HG03095 (cell line): ENCODE measurements around the gene SYNPO2.

ENCODE experiments used
- ATAC-seq: cut with Tn5 transposase; IDR thresholded peaks from one replicate; pipeline ENCODE4 v1.9.1; 2021; ENCODE audit warnings: moderate library complexity; ENCODE audit not compliant: unreplicated experiment

SYNPO2 gene, protein sequence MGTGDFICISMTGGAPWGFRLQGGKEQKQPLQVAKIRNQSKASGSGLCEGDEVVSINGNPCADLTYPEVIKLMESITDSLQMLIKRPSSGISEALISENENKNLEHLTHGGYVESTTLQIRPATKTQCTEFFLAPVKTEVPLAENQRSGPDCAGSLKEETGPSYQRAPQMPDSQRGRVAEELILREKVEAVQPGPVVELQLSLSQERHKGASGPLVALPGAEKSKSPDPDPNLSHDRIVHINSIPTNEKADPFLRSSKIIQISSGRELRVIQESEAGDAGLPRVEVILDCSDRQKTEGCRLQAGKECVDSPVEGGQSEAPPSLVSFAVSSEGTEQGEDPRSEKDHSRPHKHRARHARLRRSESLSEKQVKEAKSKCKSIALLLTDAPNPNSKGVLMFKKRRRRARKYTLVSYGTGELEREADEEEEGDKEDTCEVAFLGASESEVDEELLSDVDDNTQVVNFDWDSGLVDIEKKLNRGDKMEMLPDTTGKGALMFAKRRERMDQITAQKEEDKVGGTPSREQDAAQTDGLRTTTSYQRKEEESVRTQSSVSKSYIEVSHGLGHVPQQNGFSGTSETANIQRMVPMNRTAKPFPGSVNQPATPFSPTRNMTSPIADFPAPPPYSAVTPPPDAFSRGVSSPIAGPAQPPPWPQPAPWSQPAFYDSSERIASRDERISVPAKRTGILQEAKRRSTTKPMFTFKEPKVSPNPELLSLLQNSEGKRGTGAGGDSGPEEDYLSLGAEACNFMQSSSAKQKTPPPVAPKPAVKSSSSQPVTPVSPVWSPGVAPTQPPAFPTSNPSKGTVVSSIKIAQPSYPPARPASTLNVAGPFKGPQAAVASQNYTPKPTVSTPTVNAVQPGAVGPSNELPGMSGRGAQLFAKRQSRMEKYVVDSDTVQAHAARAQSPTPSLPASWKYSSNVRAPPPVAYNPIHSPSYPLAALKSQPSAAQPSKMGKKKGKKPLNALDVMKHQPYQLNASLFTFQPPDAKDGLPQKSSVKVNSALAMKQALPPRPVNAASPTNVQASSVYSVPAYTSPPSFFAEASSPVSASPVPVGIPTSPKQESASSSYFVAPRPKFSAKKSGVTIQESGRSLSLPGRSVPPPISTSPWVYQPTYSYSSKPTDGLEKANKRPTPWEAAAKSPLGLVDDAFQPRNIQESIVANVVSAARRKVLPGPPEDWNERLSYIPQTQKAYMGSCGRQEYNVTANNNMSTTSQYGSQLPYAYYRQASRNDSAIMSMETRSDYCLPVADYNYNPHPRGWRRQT

DNA sequence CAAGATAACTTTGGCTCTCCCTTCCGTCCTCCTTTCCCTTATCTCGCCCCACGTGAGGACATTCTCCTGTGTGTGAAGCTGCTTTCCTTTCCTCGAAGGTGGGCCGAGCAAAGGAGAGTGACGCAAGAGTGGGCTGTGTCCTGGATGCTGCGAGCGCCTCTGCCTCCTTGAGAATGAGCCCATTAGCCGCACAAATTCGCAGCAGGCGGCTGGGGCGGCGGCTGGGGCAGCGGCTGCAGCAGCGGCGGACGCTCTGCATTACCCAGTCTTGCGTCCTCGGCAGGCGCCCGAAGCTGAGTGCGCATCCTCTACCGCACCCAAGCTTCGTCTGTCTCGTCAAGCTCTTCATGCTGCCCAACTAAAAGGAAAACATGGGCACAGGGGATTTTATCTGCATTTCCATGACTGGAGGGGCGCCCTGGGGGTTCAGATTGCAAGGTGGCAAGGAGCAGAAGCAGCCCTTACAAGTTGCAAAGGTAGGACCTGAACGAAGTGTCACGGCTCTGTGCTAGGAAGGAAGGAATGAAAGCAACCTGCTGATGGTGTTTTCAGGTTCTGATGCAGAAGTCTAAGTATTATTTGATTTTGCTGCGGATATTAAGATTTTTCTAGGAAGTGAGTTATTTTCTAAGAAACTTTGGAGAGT, at the start of gene SYNPO2:
Gene SYNPO2, plus strand, starts transcription at position 189 of the 646 bp plus-strand sequence. Its CDS starts 183 bp downstream, at position 372.
- ATAC-seq, result peak; percentile 80

DNA sequence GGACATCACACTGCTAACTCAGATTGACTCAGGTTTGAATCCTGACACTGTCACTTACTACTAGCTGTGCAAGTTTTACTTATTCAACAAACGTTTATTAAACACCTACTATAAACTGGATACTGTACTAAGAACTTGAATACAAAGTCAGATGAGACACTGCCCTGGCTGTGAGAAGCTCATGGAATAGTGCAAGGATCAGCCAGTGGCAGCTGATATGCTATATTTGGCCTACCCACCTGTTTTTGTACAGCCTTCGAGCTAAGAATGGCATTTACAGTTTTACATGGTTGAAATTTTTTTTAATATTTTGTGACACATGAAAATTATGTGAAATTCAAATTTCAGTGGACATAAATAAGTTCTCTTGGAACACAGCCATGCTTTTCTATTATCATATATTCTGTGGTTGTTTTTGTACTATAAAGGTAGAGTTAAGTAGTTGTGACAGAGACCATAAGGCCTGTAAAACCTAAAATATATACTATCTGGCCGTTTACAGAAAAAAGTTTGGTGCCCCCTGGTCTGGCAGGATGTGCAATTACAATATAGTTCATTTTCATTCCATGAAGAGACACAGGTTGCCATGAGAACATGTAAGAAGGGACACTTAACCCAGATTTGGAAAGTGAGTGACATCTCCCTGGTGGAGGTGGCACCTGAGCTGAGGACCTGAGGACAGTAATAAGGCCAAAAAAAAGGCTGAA, 49.3 kb upstream of the SYNPO2 start:
- ATAC-seq, result no peak

DNA sequence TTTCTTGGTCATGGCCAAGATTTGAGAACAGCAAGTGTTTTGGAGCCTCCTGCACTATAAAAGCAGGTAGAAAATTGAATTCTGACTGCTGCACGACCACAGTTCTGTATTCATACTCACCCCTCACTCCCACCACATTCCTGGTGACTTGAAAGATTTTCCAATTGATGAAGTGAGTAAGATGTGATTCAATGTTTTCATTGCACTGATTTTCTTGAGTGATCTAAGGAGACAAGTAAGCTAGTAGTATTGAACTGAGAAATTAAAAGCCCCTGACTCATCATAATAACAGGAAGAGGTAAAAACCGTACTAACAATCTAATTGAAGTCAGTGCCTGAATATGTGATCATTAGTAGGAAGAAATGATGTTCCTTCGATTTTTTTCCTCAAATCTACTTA, 46.6 kb upstream of the SYNPO2 start:
- ATAC-seq, result no peak

DNA sequence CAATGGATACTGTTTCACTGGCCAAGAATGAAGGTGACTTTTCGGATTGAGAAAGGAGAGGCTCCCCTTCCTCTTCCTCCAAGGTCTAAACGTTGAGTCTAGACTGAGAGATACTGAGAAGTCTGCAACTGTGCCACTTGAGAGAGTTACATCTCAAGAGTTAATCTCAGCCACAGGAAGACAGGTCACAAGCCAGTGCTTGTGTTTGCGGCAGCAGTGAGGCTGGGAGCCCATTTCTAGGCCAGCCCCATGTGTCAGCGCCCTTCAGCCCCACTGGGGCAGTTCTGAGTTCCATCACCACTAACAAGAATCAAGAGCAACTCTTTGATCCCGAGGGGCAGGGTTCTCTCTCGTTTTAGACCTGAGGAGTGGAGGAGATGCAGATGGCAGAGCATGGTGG, 45.4 kb upstream of the SYNPO2 start:
- ATAC-seq, result peak; percentile 53

- ATAC-seq, result no peak
Observed at GRCh38 chr4:118845552-118846050, 43.1 kb upstream of the SYNPO2 start.

DNA sequence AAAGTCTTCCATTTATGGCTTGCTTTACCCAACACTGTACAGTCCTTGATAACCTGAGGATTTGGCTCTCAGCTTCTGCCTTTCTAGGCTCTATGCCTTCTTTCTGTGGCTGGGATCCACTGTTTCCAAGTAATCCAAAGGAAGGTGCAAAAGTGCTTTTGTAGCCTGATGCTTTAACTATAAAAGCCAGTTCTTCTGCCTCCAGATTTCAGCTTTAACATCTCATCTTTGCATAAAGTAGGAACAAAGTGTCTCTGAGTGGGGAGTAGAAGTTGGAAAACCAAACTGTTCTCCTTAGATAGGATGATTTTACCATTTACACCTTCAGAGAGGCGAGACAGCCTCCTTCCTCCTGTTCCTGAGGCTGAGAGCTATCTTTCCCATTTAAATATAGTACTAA, 41.7 kb upstream of the SYNPO2 start:
- ATAC-seq, result no peak

DNA sequence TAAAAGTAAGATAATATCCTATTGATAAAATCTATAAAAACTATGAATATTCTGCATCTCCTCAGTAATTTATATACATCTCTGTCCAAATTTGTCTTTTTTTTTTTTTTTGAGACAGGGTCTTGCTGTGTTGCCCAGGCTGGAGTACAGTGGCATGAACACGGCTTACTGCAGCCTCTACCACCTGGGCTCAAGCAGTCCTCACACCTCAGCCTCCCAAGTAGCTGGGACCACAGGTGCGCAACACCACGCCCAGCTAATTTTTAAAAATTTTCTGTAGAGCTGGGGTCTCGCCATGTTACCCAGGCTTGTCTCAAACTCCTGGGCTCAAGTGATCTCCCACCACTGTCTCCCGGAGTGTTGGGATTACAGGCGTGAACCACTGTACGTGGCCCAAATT, 40.4 kb upstream of the SYNPO2 start:
- ATAC-seq, result no peak

DNA sequence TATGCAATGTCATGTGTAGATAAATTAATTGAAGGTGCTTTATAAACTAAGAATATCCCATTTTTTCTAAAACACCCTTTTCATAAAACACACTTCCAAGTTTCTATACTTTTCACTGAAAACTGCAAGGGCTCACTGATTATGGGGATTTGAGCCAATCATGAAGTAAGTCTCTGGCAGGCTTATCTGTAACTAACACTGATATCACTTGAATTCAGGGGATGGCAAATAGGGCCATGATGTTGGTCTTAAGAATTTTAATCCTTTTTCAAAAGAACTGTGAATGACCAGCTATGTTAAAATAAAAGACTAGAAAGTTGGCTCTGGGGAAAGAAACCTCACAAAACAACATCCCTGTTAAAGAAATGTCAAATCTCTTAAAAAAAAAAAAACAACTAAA, 39.8 kb upstream of the SYNPO2 start:
- ATAC-seq, result no peak

DNA sequence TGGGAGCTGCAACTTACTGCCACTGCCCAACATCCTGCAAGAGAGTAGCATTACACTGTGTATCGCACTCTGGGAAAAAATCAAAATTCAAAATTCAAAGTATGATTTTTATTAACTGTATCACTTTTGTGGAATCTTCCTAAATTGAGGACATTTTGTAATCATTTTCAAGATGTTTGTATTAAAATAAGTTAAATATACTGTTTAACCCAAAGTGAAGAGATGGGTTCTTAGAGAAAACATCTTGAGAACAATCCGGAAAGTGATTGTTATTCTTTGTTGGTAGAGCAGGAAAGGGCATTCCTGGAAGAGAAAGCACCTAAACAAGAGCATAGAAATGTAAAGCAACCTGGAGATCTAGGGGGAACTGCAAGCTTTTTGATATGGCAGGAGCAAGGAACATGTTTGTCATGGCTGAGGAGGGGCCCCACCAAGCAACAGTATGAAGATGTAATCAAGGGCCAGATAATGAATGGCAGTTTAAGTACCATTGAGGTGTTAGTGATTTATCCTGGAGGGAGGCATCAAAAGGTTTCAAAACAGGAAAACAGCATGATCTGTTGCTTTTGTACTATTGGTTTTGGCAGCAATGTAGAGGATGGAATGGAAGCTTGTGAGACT, 38.7 kb upstream of the SYNPO2 start:
- ATAC-seq, result no peak

DNA sequence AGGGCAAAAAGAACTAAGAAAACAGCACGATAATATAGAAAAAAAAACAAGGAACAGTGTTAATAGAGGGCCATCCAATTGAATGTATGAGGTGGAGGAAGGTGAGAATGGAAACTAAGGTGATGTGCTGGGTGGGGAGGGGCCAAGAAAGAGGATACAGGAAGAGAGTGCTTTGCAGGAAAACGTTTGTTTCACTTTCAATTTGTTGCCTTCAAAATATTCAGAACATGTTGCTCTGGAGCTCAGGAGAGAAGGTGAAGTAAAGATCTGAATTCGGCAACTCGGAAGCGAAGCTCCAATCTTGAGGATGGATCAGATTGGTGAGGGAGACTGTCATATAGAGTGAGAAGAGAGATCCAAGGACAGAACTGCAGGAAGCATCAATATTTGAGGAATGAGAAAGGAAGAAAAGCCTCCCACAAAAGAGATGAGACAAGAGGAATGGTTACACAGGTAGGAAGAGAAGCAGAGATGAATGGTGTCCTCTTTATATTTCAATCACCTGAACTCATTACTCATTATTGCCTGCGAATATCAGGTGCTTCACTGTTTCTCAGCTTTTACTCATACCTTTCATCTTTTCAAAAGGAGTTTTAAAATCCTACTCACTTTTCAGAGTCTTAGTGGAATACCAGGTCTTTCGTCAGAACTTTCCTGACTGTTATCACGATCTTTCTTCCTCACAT, 38.0 kb upstream of the SYNPO2 start:
- peak; percentile 95 for ATAC-seq

GRCh38 chr4:118857760-118858159, 30.9 kb upstream of the SYNPO2 start:
- no peak for ATAC-seq

- no peak for ATAC-seq
Observed at GRCh38 chr4:118858779-118859178, 29.9 kb upstream of the SYNPO2 start.

GRCh38 chr4:118865091-118865708, 23.5 kb upstream of the SYNPO2 start:
- ATAC-seq, result peak; percentile 65

DNA sequence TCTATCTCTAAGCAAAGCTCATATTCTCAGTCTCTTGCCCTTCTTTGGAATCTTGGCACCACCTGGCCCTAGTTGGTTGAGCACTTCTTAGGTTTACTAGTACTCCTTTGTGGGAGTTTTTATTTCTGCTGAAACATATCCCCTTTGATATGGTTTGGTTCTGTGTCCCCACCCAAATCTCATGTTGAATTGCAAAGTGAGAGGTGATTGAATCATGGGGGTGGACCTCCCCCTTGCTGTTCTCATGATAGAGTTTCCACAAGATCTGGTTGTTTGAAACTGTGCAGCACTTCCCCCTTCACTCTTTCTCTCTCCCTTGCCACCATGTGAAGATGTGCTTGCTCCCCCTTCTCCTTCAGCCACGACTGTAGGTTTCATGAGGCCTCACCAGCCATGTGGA, 22.2 kb upstream of the SYNPO2 start:
- ATAC-seq, result no peak

GRCh38 chr4:118867311-118868067, 21.2 kb upstream of the SYNPO2 start:
- no peak for ATAC-seq

GRCh38 chr4:118869808-118870342, 18.8 kb upstream of the SYNPO2 start:
- no peak for ATAC-seq

DNA sequence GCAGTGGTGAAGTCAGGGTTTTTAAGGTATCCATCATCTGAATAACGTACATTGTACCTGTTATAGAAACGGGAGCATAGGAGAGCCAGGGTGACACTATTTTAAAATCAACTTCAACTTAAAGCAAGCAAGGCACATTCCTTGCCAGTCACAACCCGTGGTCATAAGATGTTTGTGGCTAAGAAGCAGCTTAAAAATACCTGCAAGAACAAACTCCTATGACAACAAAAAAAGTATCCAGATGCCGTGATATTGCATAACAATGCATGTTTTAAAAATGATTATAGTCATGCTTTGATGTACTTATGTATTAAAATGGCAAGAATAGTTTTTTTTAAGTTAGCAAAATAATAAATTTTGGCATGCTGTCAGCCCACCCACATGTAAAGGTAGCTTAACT, 16.5 kb upstream of the SYNPO2 start:
- ATAC-seq, result no peak
